NCI-H2227 treated with DMSO at 0.1 percent for 48 hours (cell line): ENCODE measurements around the gene PRPS1L1.

Experiments used
- DNase-seq: peaks from one replicate; lab custom pipeline; 2025; lab: John Stamatoyannopoulos, UW

The PRPS1L1 gene

DNA sequence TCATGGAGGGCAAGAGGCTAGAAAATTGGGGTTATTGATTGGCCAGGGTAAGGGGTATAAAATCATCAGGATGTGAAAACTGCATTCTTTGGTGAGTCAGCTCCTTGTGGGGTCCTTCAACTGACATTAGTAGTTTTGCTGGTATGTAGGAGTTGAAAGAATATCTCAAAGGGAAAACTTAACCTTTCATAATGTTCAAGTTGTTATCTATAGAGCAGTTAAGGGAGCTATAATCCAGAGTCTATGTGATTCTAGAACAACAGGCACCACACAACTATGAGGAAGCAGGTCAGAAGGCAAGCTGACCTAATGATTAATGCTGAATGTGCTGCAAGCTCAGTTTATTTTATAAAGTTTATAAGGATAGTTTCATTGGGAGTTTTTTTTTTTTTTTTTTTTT, 13.7 kb downstream of the PRPS1L1 start:
- no peak for DNase-seq

DNA sequence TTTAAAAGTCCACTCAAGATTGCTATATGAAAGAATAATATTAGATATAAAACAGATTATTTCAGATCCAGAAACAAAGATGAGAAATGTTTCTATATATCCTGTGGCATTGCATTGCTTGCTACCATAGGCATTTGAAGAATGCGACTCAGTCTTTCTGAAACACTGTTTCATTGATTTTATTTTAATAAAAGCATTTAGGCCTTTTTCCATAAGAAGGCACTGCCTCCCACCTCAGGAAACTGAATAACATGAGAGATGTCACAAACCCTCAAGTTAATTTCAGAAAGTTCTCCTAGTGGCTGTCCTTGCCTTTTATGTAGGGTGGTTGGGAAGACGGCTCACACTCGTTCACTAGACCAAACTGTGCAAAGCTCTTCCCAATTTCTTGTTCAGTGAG, 23.3 kb downstream of the PRPS1L1 start:
- no peak for DNase-seq

DNA sequence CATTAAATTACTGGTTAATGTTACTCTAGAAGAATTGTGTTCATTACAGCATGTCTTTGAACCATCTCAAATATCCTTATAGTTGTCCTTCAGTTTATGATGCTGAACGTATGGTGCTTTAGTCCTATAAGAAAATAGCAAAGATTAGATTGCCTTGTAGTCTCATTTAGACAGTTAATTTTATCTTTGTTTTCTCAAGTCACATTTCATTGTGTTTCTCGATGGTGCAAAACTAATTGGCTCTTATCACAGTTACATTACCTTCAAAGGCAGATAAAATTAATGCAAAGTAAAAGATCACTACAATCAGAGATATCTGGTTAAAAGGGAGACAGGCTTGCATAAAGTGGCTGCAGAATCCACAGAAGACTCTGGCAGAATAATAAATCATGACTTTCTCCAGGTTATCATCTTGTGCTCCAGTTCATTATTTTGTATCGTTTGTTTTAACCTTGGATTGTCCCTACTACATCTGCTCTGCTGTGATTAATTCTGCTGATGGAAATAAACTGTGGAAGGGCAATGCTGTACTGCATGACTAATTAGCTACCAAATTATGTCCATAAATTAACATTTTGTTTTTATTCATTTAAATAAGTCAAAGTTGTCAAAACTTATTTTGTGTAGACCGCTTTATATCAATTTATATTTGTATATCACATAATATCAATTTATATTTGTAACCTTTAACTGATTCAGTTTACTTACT, 24.2 kb downstream of the PRPS1L1 start:
- no peak for DNase-seq

DNA sequence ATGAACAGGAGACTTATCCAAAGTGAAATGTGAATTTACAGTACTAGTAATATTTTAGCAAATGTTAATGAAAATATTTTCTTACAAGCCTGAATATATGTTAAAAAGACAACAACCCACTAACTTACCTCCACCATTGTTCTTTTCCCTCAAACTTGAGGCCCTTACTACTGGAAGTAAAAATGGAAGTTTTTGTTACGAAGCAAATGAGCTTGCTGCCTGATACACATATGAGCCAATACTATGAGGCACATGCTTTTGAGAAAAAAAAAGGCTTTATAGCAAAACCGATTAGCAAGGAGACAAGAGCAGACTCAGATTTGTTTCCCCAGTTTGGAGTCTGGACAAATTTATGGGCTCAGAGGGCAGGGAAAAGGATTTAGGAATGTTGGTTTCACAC, 29.0 kb downstream of the PRPS1L1 start:
- DNase-seq, result no peak

DNA sequence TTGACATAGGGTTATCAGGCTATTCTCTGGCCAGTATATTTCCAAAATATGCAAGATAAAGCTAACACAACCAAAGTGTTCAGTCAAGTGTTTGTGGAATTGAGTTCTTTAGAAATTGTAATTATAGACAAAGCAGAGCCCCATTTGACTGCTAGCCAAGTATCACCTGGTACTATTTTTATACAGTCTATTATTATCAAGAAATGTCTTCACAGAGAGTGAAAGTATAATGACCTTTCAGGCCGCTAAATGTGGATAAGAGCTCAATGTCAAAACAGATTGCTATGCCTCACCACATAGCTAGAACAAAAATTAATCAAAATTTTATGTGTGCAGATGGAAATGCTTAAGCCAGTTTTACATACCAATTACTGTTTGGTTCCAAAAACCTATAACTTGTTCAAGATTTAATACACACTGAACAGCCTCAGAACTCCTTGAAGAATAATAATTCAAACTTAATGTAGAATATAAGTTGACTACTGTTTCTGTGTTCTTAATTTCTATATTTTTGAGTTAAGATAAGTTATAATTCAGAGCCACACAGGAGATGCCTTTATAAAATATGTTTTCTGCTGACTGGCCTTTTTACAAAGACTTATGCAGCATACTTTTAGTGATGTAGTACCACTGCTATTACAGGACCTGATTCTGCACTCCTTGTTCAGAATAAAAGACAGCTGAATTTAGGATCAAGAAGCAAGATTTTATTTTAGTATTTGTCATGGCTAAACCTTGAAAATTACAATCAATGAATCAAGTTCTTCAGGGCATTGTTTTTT, 31.0 kb downstream of the PRPS1L1 start:
- peak; percentile 48 for DNase-seq

DNA sequence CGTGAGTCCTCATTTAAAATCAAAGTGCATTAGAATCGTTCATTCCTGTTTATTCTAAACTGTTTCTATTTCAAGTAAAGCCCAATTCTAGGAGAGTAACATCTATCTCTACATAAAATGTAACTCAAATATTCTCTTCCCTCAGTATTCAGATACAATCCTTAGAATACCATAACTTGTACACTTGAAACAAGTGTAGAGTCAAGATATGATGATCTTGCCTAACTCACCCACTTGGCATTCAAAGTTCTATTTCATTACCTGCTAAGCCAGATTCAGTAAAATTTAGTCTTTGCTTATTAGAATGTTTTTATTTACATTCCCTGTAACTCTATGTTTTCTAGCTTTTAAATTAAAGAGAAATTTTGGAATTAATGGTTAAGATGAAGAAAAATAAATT, 31.6 kb downstream of the PRPS1L1 start:
- DNase-seq, result no peak

DNA sequence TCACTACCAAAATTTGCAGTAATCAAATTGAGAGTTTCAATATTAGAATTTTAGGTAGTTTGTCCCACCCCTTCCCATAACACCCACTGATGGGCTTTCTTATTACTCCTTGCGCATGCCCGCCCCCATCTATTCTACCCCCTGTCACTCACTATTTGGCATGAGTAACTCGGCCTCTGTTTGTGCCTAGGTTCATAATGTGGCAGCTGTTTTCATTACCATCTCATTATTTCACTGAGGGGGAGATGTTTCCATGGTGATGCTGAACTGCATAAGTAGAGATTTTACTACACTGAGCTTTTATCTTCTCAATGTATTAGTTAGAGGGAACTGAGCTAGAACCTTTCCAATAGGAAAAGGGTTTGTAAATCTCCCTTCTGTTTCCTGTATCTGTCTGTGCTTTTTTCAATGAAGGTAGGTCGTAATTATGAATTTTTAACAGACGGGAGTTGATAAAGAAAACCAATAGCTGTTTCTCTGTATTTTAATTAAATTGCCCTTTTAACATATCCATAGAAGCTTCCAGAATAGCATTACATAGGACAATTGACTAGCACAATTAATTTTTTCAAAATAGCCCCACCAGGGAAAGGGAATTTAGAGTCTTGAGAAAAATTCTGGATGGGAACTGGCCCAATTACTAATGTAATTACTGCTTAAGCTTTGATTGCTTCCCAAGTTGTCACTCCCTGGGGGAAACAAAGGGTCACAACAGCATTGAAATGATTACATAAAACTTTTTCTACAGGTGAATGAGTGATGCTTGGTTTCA, 33.4 kb downstream of the PRPS1L1 start:
- no peak for DNase-seq

DNA sequence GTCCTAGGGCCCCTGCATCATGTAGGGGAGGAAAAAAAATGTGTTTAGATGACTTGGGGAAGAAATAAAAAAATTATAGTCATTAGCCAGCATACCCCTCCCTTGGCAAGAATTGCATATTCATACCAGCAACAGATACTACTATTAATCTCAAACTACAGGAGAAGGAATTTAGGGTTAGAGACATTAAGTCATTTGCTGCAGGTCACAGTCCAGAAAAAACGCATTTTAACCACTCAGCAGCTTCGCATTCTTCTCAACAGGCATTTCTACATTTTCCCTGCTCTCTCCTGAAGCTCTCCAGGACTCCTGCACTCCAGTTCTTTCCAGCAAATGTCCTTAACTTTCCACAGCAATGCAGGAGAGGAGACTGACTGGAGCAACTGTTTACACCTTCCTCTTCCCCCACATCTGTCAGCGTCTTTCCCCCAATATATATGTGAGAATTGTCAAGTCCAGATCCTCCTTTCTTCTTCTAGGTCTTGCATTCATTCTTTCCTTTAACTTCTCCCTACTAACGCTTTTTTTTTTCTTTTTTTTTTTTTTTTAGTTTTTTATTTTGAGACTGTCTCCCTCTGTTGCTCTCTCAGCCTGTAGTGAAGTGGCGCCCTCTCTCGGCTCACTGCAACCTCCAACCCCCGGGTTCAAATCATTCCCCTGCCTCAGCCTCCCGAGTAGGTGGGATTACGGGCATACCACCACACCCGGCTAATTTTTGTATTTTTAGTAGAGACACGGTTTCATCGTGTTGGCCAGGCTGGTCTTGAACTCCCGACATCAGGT, 35.6 kb downstream of the PRPS1L1 start:
- DNase-seq, result no peak

DNA sequence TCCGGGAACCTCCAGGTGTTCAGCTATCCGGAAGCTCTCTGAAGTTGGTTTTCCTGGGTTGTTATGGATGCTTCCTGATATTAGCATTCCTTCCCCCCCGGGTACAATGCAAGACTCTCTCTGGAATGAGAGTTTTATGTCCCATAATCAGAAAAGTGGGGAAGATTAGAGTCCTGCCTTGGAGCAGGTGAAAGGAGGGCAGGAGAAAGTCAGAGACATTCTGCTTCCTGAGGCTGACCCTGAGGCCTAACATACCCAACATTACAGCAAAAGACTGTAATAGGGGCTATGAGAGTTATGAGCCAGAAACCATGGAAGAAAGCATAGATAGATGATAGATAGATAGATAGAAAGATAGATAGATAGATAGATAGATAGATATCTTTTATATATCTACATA, 36.9 kb downstream of the PRPS1L1 start:
- DNase-seq, result no peak

DNA sequence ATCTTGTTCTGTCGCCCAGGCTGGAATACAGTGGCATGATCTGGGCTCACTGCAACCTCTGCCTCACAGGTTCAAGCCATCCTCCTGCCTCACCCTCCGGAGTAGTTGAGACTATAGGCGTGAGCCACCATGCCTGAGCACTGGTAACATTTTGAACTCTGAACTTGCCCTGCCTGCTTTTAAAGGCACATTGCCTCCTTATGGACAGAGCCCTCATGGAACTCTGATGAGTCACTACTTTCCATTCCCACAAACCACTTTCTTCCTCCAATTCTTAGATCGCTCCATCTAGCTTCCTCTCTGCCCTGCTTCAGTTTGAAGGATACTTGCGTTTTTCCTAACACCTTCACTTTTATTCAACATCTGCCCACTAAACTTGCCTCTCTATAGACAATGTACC, 38.1 kb downstream of the PRPS1L1 start:
- no peak for DNase-seq

DNA sequence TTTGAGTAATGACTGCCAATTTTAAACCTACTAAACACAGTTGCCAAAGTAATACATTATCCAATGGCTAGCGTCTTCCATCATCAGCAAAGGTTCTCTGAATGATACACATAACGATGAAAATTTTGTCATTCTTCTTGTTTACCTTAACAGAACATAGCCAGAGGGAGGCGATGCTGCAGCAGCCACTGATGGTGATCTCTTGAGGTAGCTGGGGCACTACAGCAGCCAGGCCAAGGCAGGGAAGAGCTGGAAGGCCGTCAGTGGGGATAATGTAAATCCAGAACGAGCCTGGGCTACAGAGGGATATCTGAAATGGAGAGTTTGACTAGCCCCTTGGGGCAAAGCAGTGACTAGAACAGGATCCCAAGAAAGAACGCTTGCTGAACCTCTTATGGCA, 38.8 kb downstream of the PRPS1L1 start:
- no peak for DNase-seq

DNA sequence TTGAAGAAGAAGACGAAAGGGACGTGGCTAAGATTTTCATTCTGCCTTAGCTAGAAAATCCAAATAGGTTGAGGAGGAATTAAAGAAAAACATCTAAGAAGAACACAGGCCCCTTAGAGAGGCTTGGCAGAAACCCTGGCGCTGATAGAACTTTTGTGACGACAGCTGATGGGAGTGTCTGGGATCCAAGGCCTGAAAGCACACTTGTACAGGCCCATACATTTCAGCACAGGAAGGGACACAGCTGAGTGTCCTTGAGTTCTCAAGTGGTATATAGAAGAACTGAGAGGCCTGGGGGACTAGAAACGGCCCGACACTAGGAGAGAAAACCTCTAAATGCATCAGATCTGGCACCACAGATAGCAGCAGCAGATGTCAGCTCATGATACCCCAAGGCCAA, 39.5 kb downstream of the PRPS1L1 start:
- DNase-seq, result no peak

DNA sequence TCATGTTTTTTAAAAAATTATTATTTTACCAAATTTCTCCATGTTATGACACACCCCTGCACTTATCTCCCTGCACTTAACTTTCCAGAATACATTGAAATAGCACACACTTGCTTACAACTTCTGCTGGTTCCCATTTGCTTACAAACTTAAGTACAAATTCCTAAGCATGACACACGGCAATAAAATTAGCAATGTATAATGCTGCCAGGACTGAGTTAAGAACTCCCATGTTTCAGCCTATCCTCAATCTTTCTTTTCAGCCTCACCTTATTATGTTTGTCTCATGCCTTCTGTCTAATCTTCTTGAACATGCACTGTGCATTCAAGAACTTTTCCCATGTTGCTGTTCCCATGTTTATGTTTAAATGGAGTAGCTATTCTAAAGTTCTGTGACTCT, 40.8 kb downstream of the PRPS1L1 start:
- no peak for DNase-seq

DNA sequence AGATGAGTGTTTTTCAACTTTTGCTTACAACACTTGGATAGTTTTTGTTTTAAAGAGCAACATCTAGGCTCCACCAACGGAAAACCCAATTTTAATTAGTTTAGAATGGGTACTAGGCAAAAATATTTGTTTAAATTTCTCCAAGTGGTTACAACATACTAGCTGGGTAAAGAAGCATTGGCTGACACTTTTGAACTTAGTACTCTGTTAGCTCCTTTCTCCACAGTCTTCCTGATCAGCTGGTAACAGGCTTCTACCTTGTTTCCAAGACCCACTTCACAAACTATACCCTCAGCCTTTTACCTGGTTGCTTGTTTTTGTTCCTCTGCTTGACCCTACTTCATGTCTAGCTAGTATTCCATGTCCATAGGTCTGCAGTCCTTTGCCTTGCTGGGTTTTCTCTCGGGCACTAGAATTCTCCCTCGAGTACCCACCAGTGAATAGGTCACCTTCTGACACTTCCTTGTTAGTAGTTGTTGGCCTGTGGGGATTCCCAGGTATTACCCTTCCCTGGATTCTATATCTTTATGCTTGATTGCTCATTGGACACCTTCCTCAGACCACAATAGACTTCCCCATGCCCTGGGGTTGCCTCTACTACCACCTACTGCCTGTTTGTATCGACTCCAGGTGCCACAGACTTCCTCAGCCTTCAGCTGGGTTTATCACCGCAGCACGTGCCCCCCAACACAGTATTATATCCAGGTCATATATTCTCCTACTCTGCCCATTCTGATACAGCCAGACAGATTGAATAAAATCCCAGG, 42.0 kb downstream of the PRPS1L1 start:
- DNase-seq, result no peak

DNA sequence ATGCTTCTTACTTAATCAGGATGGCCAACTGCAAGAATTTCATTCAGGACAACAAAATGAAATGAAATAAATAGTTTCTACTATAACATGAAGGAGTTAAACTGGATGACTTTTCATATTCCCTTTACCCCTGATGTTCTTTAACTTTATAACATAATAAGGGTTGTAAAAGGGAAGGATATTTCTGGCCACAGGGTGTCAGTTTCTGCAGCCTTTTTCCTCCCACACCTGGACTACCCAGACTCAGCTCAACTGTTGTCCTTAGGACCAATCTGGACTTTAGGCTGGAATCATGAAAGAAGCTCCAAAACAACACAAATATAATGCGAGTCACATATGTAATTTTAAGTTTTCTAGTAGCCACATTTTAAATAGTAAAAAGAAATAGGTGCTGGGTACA, 43.4 kb downstream of the PRPS1L1 start:
- DNase-seq, result no peak

DNA sequence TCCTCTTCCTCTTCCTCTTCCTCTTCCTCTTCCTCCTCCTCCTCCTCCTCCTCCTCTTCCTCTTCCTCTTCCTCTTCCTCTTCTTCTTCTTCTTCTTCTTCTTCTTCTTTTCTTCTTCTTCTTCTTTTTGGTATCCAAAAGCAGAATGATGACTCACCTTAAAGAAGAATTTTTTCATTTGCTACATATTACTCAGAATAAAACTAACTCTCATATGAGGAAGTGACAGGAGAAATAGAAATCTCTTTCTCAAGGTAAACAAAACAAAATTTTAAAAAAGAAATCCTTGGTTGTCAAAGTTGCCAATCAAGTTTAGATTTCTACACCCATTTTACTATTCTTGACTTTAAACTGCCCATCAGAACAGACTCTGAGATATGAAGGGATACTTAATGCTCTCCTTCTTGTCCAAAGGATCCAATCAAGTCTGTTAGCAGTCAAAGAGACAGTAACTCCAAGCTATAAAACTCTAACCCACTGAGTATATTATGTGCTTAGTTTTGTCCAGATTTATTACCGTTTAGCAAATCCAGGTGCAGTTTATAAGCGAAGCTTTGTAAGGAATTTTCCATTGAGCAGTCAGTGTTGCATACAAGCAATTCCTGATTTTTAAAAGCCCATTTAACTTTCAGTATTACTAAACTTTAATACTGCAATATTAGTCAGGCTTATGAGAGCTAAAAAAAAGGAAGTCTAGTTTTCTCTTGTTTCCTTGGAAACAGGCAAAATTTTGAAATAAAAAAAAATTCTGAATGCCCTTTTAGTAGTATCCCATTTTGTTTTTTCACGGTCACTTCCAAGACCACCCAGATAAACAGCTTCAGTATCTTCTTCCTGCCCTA, 44.2 kb downstream of the PRPS1L1 start:
- DNase-seq, result no peak

DNA sequence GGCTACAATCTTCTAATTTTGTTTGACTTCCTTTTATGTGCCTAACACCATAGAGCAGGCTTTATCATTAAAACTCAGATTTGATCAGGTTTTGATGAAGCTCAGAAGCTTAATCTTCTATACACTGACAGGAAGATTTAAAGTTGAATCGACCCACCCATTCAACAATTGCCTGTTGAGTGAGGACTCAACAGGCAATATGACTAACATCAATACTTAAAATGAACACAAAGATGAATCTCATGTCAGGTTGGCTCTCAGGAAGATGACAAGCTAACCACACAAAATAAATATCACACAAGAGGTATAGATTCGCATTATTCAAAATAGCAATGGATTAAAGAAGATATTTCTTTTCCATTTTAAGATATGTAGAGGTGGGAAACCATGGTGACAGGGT, 50.7 kb downstream of the PRPS1L1 start:
- no peak for DNase-seq
